Measurements from ENCODE around the gene CUL4A. TPM values are rescaled to one million over a fixed set of nuclear protein-coding genes. Genes with fewer than 3 reads are reported as not detected.

CUL4A gene
- total and polyA plus RNA-seq, 9 of the 15 experiments (the other 6 are each of a cell fraction or from before 2014, with no cell fraction given): 21.1 to 92.0 (median 63.2) TPM

DNA sequence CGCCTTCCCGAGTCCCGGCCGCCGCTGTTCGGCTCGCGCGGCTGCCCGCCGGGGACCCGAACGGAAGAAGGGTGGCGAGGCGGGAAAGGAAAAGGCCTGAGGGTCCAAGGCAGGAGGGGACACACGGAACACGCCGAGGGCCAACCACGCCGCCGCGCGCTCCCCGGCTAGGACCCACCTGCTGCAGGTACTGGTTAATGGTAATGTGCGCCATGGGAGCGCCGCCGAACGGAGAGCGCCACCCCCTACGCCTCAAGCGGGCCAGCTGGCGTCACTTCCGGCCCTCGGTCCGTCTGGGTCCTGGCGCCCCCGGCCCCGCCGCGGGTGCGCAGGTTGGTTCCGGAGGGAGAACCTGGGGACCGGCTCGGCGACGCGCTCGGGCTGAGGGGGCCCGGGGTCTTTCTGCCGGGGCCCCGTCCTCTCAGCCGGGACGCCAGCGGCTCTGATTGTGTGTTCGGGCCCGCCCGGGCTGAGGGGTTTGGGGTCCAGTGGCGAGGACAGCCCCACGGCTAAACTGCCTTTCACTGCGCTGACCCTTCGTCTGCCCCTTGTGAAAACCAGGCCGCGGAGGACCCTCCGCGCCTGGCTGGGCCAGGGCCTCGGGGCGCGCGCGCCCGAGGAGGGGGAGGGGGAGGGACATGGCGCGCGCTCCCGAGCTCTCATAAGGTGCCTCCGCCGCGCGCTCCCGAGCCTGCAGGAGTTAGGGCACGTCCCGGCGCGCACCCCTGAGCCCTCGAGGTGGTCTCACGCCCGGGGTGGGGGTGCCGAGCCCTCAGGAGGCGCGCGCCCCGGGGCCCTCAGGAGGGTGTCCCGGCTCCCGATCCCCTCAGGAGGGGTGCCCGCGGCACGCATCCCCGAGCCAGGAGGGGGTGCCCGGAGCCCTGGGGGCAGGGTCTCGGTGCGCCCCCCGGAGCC lies 735 bp upstream of the CUL4A start, which contains the start of gene PCID2 (continued):
- TF ChIP-seq SIN3A (IDR thresholded peaks at IDR 0.05; ENCODE audit: borderline replicate concordance in 2 of 2, control insufficient read depth in 1 of 2, low read depth in 2 of 2, low read length in 2 of 2): peak; percentile 43 to 84; a peak in 3 of 4 replicates
- TF ChIP-seq BACH1 (tag; IDR thresholded peaks at IDR 0.05): no peak
- TF ChIP-seq YY1 (IDR thresholded peaks at IDR 0.05; ENCODE audit: borderline replicate concordance in 1 of 3, control insufficient read depth in 1 of 3, extremely low read depth in 1 of 3, insufficient read depth in 3 of 3, insufficient read length in 1 of 3, insufficient replicate concordance in 2 of 3, low read depth in 1 of 3, low read length in 2 of 3): peak in 2 of 3 experiments; percentile 75 to 79
- no peak for TF ChIP-seq YBX1 (IDR thresholded peaks at IDR 0.05)
- TF ChIP-seq, protein P1, sequence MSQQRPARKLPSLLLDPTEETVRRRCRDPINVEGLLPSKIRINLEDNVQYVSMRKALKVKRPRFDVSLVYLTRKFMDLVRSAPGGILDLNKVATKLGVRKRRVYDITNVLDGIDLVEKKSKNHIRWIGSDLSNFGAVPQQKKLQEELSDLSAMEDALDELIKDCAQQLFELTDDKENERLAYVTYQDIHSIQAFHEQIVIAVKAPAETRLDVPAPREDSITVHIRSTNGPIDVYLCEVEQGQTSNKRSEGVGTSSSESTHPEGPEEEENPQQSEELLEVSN (IDR thresholded peaks at IDR 0.05; ENCODE audit: borderline replicate concordance in 1 of 2, extremely low read depth in 1 of 2, insufficient read depth in 1 of 2, insufficient read length in 1 of 2, low read depth in 1 of 2, low read length in 1 of 2, poor library complexity in 1 of 2, severe bottlenecking in 1 of 2): peak in 1 of 2 experiments; percentile 57
- no peak for TF ChIP-seq ERF (CRISPR knock-in tag; IDR thresholded peaks at IDR 0.05)
- TF ChIP-seq RBFOX2 (IDR thresholded peaks at IDR 0.05; ENCODE audit: low read depth, low read length): peak; percentile 97
- no peak for TF ChIP-seq NR4A1 (CRISPR knock-in tag; IDR thresholded peaks at IDR 0.05)
- TF ChIP-seq NR4A1 (tag; IDR thresholded peaks at IDR 0.05): peak; percentile 54
- peak in 1 of 2 experiments; percentile 39; a peak in 1 of 4 replicates for TF ChIP-seq FOXK2 (conservative IDR thresholded peaks at IDR 0.05 in 1 of 2, IDR thresholded peaks at IDR 0.05 in 1 of 2; ENCODE audit: low read depth in 2 of 2)
- no peak for TF ChIP-seq SMARCB1 (IDR thresholded peaks at IDR 0.05; ENCODE audit: insufficient read length, low read depth)
- TF ChIP-seq ZNF354B (CRISPR knock-in tag; IDR thresholded peaks at IDR 0.05): no peak
- TF ChIP-seq, protein P2, sequence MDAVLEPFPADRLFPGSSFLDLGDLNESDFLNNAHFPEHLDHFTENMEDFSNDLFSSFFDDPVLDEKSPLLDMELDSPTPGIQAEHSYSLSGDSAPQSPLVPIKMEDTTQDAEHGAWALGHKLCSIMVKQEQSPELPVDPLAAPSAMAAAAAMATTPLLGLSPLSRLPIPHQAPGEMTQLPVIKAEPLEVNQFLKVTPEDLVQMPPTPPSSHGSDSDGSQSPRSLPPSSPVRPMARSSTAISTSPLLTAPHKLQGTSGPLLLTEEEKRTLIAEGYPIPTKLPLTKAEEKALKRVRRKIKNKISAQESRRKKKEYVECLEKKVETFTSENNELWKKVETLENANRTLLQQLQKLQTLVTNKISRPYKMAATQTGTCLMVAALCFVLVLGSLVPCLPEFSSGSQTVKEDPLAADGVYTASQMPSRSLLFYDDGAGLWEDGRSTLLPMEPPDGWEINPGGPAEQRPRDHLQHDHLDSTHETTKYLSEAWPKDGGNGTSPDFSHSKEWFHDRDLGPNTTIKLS (IDR thresholded peaks at IDR 0.05; ENCODE audit: borderline replicate concordance, low read depth): peak; percentile 63; the same call in 1 of the 2 replicates
- TF ChIP-seq KLF13 (tag; IDR thresholded peaks at IDR 0.05; ENCODE audit: borderline replicate concordance, low read depth): peak; percentile 13; the same call in 1 of the 2 replicates
- TF ChIP-seq MYC (IDR thresholded peaks at IDR 0.05; ENCODE audit: low read depth, low read length): peak; percentile 78; the same call in 1 of the 2 replicates
- TF ChIP-seq MYC (CRISPR knock-in tag; IDR thresholded peaks at IDR 0.05; ENCODE audit: borderline replicate concordance, low read depth): peak; percentile 62; the same call in 1 of the 2 replicates
- TF ChIP-seq HDAC1 (IDR thresholded peaks at IDR 0.05): peak in 1 of 2 experiments; percentile 54; a peak in 1 of 4 replicates
- TF ChIP-seq FOSL1 (tag; conservative IDR thresholded peaks at IDR 0.05): peak; percentile 55
- TF ChIP-seq SOX6 (IDR thresholded peaks at IDR 0.05): 0 out of 2 replicates have a peak, but pooled peaks have one; percentile 22

Data from K562 (cell line).